ENCODE results near the gene SMIM23.

Gene SMIM23

DNA sequence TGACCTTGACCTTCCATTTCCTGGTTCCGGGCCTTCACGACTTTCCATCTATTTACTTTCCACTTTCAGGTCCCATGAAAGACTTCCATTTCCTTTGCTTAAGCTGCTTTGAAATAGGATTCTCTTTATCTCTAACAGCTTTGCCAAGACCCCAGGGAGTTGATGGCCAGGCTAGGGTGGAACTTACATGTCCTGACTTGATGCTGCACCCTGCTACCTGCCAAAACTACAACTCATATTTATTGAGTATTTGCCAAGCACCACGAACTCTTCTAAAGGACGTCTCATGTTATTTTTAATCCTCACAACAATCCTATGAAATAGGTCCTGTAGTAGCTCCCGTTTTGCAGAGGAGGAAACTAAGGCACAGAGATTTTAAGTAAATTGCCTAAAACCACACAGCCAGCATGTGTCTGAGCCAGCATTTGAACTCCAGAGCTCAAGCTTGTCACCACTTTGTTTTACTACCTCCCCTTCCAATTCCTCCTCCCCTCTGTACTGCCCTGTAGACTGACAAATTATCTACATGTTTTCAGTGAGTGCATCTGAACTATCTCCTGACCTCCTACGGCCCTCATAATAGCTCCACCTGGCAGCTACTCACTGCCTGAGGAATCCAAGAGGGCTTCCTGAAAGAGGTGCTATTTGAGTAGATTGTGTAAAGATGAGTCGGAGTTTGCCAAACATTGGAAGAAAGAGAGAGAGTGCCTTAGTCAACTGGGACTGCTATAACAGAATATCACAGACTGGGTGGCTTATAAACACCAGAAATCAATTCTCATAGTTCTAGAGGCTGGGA, 38.4 kb upstream of the SMIM23 start:
- Histone ChIP-seq H3K79me2 (ENCODE audit: insufficient read depth, low read depth) (no peaks in the 10 kb centered on the region), H3K27me3 (ENCODE audit: insufficient read depth, low read depth) (no peaks in the 10 kb centered on the region), H3K4me2 (no peak overlapping the region), H3K4me3 (IDR thresholded peaks at IDR 0.05; ENCODE audit: insufficient read depth, low read depth, low read length) (no peak overlapping the region), H3K27ac (no peak overlapping the region), H4K20me1 (ENCODE audit: insufficient read depth) (no peaks in the 10 kb centered on the region), H3K36me3 (ENCODE audit: insufficient read depth) (no peaks in the 10 kb centered on the region), H2AFZ (ENCODE audit: low read depth) (no peak overlapping the region), H3K9ac (no peak overlapping the region), H3K4me1 (ENCODE audit: low read depth, poor library complexity, severe bottlenecking) (no peaks in the 10 kb centered on the region)
- TF ChIP-seq, protein P1, sequence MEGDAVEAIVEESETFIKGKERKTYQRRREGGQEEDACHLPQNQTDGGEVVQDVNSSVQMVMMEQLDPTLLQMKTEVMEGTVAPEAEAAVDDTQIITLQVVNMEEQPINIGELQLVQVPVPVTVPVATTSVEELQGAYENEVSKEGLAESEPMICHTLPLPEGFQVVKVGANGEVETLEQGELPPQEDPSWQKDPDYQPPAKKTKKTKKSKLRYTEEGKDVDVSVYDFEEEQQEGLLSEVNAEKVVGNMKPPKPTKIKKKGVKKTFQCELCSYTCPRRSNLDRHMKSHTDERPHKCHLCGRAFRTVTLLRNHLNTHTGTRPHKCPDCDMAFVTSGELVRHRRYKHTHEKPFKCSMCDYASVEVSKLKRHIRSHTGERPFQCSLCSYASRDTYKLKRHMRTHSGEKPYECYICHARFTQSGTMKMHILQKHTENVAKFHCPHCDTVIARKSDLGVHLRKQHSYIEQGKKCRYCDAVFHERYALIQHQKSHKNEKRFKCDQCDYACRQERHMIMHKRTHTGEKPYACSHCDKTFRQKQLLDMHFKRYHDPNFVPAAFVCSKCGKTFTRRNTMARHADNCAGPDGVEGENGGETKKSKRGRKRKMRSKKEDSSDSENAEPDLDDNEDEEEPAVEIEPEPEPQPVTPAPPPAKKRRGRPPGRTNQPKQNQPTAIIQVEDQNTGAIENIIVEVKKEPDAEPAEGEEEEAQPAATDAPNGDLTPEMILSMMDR (conservative IDR thresholded peaks at IDR 0.05; ENCODE audit: low read depth, low read length): no peak

GRCh38 chr5:171748720-171749119, 36.9 kb upstream of the SMIM23 start:
- Histone ChIP-seq H3K27me3 (ENCODE audit: insufficient read depth, low read depth) (no peaks in the 10 kb centered on the region), H3K79me2 (ENCODE audit: insufficient read depth, low read depth) (no peaks in the 10 kb centered on the region), H3K9ac (no peak overlapping the region), H3K4me2 (no peak overlapping the region), H4K20me1 (ENCODE audit: insufficient read depth) (no peaks in the 10 kb centered on the region), H3K27ac (no peak overlapping the region), H3K4me1 (ENCODE audit: low read depth, poor library complexity, severe bottlenecking) (no peaks in the 10 kb centered on the region), H2AFZ (ENCODE audit: low read depth) (no peak overlapping the region), H3K36me3 (ENCODE audit: insufficient read depth) (no peaks in the 10 kb centered on the region), H3K4me3 (IDR thresholded peaks at IDR 0.05; ENCODE audit: insufficient read depth, low read depth, low read length) (no peak overlapping the region)
- TF ChIP-seq, protein P1 (conservative IDR thresholded peaks at IDR 0.05; ENCODE audit: low read depth, low read length): no peak

- H3K36me3 ChIP-seq (ENCODE audit: insufficient read depth): no peaks in the 10 kb centered on the region
- no peak overlapping the region for H2AFZ ChIP-seq (ENCODE audit: low read depth)
- H3K27me3 ChIP-seq (ENCODE audit: insufficient read depth, low read depth): no peaks in the 10 kb centered on the region
- TF ChIP-seq, protein P1 (conservative IDR thresholded peaks at IDR 0.05; ENCODE audit: low read depth, low read length): no peak
- no peaks in the 10 kb centered on the region for H4K20me1 ChIP-seq (ENCODE audit: insufficient read depth)
- no peak overlapping the region for H3K27ac ChIP-seq
- H3K4me1 ChIP-seq (ENCODE audit: low read depth, poor library complexity, severe bottlenecking): no peaks in the 10 kb centered on the region
- no peaks in the 10 kb centered on the region for H3K79me2 ChIP-seq (ENCODE audit: insufficient read depth, low read depth)
- H3K4me2 ChIP-seq: no peak overlapping the region
- no peak overlapping the region for H3K9ac ChIP-seq
- no peak overlapping the region for H3K4me3 ChIP-seq (IDR thresholded peaks at IDR 0.05; ENCODE audit: insufficient read depth, low read depth, low read length)
These were observed 36.3 kb upstream of the SMIM23 start for GRCh38 chr5:171749365-171749764.

- H2AFZ ChIP-seq (ENCODE audit: low read depth): no peak overlapping the region
- H3K27ac ChIP-seq: no peak overlapping the region
- TF ChIP-seq, protein P1 (conservative IDR thresholded peaks at IDR 0.05; ENCODE audit: low read depth, low read length): no peak
- no peaks in the 10 kb centered on the region for H4K20me1 ChIP-seq (ENCODE audit: insufficient read depth)
- H3K4me1 ChIP-seq (ENCODE audit: low read depth, poor library complexity, severe bottlenecking): no peaks in the 10 kb centered on the region
- no peak overlapping the region for H3K4me2 ChIP-seq
- H3K36me3 ChIP-seq (ENCODE audit: insufficient read depth): no peaks in the 10 kb centered on the region
- no peak overlapping the region for H3K9ac ChIP-seq
- no peaks in the 10 kb centered on the region for H3K79me2 ChIP-seq (ENCODE audit: insufficient read depth, low read depth)
- H3K27me3 ChIP-seq (ENCODE audit: insufficient read depth, low read depth): no peaks in the 10 kb centered on the region
- H3K4me3 ChIP-seq (IDR thresholded peaks at IDR 0.05; ENCODE audit: insufficient read depth, low read depth, low read length): no peak overlapping the region
These were observed 35.3 kb upstream of the SMIM23 start for GRCh38 chr5:171750311-171750788.
